PFSK-1 (cell line): ENCODE results near the gene ARHGAP10.

Experiments used
- FOXP2 ChIP-seq: optimal IDR thresholded peaks from 2 replicates; pipeline ENCODE3; 2011; ENCODE audit warnings: borderline replicate concordance, control low read depth, inconsistent platforms; ENCODE audit not compliant: insufficient read depth; ENCODE audit errors: extremely low read length, extremely low read depth
- POLR2AphosphoS5 ChIP-seq: IDR thresholded peaks from 2 replicates; pipeline ENCODE4 v1.6.1; 2012; ENCODE audit warnings: low read depth, mild to moderate bottlenecking, control low read depth, low read length, moderate library complexity
- REST ChIP-seq, 2 experiments: IDR thresholded peaks; 2 replicates each; pipeline versions ENCODE4 v1.6.1 to v1.8.0; 2011 to 2012; ENCODE audit warnings: low read depth in 2 of 2, low read length in 2 of 2, control low read depth in 1 of 2, inconsistent platforms in 1 of 2, mild to moderate bottlenecking in 1 of 2, moderate library complexity in 1 of 2; ENCODE audit not compliant: insufficient read depth in 1 of 2
- SIN3A ChIP-seq: IDR thresholded peaks from 2 replicates; pipeline ENCODE4 v1.6.1; 2012; ENCODE audit warnings: mild to moderate bottlenecking, low read length, moderate library complexity, borderline replicate concordance; ENCODE audit not compliant: insufficient read depth
- TAF1 ChIP-seq: IDR thresholded peaks from 2 replicates; pipeline ENCODE4 v1.6.1; 2012; ENCODE audit warnings: low read length, control low read depth, borderline replicate concordance; ENCODE audit not compliant: insufficient read depth

The ARHGAP10 gene

GRCh38 chr4:147787204-147787603 lies 55.3 kb downstream of the ARHGAP10 start:
- no peak for TF ChIP-seq POLR2AphosphoS5
- TF ChIP-seq REST (IDR thresholded peaks at IDR 0.05; ENCODE audit: insufficient read depth in 1 of 2, low read depth in 2 of 2, low read length in 2 of 2), result no peak
- TF ChIP-seq SIN3A, result no peak
- TF ChIP-seq FOXP2, result no peak
- TF ChIP-seq TAF1, result no peak

DNA sequence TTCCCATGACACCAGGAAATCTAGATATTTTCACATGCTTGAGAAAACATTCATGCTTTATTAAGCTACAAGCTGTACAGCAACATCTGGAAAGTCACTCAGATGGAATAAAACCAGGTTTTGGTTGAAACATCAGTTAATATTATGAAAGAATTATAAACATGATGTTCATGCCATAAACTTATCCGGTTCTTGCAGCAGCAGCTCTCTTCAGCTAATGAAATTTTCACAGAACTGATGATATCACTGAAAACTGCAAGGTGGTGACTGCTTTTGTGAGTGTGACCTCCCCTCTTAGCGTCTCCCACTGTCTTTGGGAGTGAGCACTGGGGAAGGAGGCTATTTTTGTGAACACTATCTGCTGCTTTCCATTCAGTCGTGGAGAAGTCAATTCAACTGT lies 56.9 kb downstream of the ARHGAP10 start:
- TF ChIP-seq FOXP2 (no peak), SIN3A (no peak)

- no peak for TF ChIP-seq FOXP2
- TF ChIP-seq REST (IDR thresholded peaks at IDR 0.05; ENCODE audit: insufficient read depth in 1 of 2, low read depth in 2 of 2, low read length in 2 of 2), result no peak
- TF ChIP-seq POLR2AphosphoS5, result no peak
- no peak for TF ChIP-seq TAF1
- TF ChIP-seq SIN3A, result no peak
Measured at GRCh38 chr4:147789596-147789995, 57.7 kb downstream of the ARHGAP10 start.

DNA sequence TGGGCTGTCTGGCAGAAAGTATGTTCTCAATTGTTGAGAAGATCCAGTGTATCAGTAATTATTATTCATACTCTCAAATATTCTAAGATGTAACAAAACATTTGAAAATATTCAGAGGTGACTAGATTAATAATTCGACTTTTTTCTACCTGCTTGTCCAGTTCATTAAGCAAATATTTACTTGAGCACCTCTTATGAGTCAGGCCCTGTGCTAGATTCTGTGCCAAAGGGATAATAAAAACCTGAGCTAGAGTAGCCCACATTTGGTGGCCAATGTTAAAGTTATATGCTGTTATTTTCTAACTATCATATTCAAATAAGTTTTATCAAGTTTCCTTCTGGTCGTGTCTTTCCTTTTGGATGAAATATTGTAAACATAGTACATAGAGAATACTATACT lies 58.5 kb downstream of the ARHGAP10 start:
- TF ChIP-seq REST (IDR thresholded peaks at IDR 0.05; ENCODE audit: insufficient read depth in 1 of 2, low read depth in 2 of 2, low read length in 2 of 2) (no peak), TAF1 (no peak), FOXP2 (no peak), POLR2AphosphoS5 (no peak), SIN3A (no peak)

DNA sequence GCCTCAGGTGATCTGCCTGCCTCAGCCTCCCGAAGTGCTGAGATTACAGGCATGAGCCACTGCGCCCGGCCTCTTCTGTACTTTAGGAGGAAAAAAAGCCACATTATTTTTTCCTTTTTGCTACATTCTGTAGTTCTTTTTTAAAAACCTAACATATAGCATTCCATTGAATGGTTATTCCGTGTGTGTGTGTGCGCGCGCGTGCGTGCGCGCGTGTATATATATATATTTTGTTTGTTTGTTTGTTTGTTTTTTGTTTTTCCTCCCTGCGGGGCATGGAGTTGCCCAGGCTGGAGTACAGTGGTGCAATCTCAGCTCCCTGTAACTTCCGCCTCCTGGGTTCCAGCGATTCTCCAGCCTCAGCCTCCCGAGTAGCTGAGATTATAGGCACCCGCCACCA lies 59.5 kb downstream of the ARHGAP10 start:
- TF ChIP-seq SIN3A (no peak), TAF1 (no peak), REST (IDR thresholded peaks at IDR 0.05; ENCODE audit: insufficient read depth in 1 of 2, low read depth in 2 of 2, low read length in 2 of 2) (no peak), POLR2AphosphoS5 (no peak)
